IPS-18c (cell line): ENCODE data around the gene NOTCH3.

Experiments used
- H3K4me3 ChIP-seq: 2 replicates; pipeline ENCODE4 v1.7.0; 2013; ENCODE audit warnings: low read depth, mild to moderate bottlenecking, low read length, moderate library complexity; ENCODE audit not compliant: insufficient read depth
- H3K9me3 ChIP-seq: one replicate; pipeline ENCODE4 v1.6.1; 2013; ENCODE audit warnings: mild to moderate bottlenecking, low read length, moderate library complexity; ENCODE audit not compliant: control insufficient read depth, insufficient read depth

The NOTCH3 gene

DNA sequence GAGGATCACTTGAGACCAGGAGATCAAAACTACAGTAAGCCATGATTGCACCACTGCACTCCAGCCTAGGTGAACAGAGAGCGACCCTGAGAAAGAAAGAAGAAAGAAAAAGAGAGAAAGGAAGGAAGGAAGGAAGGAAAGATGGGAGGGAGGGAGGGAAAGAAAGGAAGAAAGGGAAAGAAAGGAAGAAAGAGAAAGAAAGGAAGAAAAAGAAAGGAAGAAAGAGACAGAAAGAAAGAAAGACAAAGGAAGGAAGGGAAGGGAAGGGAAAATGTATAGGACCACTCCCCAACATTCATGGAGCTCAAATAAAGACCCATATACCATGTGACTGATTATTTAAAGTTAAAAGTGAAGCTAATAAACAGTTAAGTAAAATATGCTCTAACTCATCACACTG lies 53.7 kb downstream of the NOTCH3 start:
- H3K9me3 ChIP-seq: no peaks in the 10 kb centered on the region

GRCh38 chr19:15144046-15144646 lies 56.6 kb downstream of the NOTCH3 start:
- peaks cover 1% of the 10 kb centered on the region for H3K9me3 ChIP-seq
- no peak overlapping the region for H3K4me3 ChIP-seq

More for the DNA sequence above, 53.7 kb downstream of the NOTCH3 start:
- no peak overlapping the region for H3K4me3 ChIP-seq

DNA sequence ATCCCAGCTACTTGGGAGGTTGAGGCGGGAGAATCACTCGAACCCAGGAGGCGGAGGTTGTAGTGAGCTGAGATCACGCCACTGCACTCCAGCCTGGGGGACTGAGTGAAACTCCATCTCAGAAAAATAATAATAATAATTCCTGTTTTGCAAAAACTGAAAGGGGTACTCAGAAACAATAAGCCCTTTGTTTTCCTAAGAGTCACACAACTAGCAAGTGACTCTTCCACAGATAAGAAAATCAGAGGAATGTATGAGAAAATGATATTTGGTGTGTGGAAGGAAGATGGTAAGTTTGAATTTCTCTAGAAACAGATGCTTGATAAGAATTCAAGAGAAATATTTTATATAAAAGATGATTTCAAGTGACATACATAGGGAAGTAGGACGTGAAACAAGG lies 58.5 kb downstream of the NOTCH3 start:
- Histone ChIP-seq H3K9me3 (peaks cover 2% of the 10 kb centered on the region), H3K4me3 (no peak overlapping the region)

DNA sequence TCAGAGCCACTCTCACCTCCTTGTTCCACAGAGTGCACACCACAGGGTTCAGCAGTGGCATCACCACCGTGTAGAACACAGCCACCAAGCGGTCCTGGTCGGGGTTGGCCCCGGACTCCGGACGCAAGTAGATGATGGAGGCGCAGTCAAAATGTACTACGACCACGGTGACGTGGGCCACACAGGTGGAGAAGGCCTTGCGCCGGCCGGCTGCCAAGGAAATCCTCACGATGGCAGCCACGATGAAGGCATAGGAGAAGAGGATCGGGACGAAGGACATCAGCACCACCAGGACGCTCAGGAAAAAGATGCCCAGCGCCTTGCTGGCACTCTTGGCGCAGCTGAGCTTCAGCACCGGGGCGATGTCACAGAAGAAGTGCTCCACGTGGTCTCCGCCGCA lies 59.7 kb downstream of the NOTCH3 start:
- Histone ChIP-seq H3K9me3 (peaks cover 2% of the 10 kb centered on the region), H3K4me3 (no peak overlapping the region)

DNA sequence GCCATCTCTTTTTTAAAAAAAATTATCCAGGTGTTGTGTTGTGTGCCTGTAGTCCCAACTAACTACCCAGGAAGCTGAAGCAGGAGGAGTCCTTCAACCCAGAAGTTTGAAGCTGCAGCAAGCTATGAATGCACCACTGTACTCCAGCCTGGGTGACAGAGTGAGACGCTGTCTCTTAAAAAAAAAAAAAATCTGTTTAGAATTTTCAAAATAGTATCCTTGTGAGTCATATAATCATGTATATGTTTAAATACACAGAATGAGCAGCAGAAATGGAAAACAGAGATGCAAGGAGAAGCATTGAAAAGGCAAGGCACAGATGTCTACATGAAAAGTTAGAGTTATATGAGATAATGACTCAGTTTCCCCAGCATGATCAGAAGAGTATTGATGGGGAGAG lies 62.4 kb downstream of the NOTCH3 start:
- Histone ChIP-seq H3K4me3 (no peak overlapping the region), H3K9me3 (peaks cover 2% of the 10 kb centered on the region)

DNA sequence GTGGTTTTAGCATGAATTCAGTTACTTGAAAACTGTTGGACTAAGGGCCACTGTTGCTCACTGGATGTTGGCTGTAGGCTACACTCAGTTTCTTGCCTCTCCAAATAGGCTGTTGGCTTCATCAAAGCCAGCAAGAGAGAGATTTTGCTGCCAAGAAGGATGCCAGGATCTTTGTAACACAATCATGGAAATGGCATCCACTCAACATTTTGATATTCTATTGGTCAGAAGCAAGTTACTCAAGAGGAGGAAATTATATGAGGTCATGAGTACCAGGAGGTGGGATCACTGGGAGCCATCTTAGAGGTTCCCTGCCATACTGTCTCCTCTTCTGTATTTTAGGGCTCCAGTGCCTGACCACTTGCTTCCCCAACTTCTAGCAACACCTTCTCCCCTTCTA lies 63.0 kb downstream of the NOTCH3 start:
- no peak overlapping the region for H3K4me3 ChIP-seq
- peaks cover 2% of the 10 kb centered on the region for H3K9me3 ChIP-seq

- Histone ChIP-seq H3K9me3 (peaks cover 2% of the 10 kb centered on the region), H3K4me3 (no peak overlapping the region)
These were observed 64.4 kb downstream of the NOTCH3 start for GRCh38 chr19:15136234-15136954.

GRCh38 chr19:15129856-15130585 lies 70.8 kb downstream of the NOTCH3 start:
- Histone ChIP-seq H3K4me3 (no peak overlapping the region), H3K9me3 (peaks cover under 1% of the 10 kb centered on the region)

GRCh38 chr19:15128162-15128770 lies 72.5 kb downstream of the NOTCH3 start:
- Histone ChIP-seq H3K4me3 (no peak overlapping the region), H3K9me3 (peaks cover 4% of the 10 kb centered on the region)

GRCh38 chr19:15126131-15126910 lies 74.5 kb downstream of the NOTCH3 start:
- peaks cover 4% of the 10 kb centered on the region for H3K9me3 ChIP-seq
- peak overlapping the region; percentile 36; the same call in 1 of the 2 replicates for H3K4me3 ChIP-seq

DNA sequence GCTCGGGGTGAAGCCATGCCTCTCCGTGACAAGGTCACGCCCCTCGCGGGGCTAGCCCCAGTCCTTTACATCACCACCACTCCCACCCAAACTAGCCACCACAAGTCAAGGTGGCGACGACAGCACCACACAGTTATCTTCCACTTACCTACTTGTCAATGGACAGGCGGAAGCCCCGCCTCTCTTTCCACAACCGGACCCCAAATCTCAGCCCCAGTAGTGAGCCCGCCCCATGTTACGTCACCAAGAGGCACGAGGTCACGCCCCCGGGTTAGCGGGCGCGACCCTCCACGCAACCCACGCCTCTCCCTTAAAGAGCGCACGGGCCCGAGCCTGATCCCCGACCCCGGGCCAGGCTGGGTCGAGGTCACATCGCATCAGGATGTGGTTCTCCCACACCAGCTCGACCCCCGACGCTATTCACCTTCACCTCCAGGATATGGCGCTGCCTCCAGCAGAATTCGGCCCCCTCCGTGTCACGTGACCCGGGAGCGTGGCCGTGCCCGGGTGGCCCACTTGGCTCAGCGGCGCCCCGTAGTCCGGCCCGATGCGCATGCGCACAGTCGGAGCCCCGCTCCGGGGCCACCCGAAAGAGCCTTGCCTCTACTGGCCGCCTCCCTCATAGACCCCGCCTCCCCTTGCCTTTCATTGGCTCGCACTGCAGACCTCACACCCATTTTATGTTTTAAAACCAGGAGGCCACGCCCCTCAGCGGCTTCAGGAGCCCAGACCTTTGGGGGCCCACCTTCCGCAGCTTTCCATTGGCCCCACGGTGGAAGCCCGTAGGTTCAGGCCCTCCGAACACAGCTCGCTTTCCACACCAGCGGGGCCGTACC lies 75.3 kb downstream of the NOTCH3 start:
- peak overlapping the region; percentile 97 for H3K4me3 ChIP-seq
- H3K9me3 ChIP-seq: peaks cover 4% of the 10 kb centered on the region

DNA sequence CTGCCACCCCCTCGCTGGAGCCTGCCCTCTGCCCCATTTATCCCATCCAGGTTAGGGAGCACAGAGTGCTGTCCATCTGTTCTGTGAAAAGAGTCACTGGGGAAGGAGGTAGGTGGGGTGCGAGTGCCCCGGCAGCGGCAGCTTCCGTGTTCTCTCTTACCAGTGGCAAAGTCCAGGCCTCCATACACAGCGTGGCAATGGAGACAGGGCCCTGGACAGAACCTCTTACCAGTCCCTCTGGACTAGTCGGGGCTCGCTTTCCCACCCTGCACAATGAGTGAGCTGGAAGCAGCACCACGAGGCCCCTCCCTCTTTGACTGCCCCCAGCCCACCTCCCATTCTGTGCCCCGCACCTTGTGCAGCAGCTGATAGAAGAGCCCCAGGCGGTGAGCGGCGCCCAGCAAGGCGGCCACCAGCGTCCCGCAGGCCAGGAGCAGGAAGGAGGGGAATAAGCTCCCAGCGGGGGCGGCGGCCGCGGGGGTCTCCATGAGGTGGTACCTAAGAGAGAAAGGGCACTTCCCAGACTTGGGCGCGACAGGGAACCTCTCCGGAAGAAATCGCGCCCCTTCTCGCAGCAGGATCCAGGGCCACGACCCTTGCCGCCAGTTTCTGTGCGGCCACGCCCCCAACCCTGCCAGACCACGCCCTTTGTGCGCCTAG lies 76.1 kb downstream of the NOTCH3 start:
- peaks cover 4% of the 10 kb centered on the region for H3K9me3 ChIP-seq
- peak overlapping the region; percentile 97 for H3K4me3 ChIP-seq

DNA sequence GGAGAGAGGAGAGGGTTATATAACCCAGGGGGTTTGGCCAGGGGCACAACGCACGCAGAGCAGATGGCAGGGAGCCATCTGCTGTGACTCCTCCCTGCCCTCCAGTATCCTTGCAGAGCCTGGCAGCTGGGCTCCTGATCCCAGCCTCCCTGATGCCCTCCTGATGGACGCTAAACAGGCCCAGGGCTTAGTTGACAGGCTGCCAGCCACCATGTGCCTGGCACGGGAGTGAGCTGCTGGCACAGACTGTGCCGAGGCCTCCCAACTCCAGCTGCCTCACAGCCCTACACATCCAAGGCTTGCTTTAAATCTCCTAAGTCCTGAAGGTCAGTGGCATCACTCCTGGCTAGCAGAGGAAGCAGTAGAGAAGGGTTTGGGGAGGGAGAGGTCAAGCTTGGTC lies 76.9 kb downstream of the NOTCH3 start:
- H3K4me3 ChIP-seq: no peak overlapping the region

GRCh38 chr19:15123031-15123890 lies 77.5 kb downstream of the NOTCH3 start:
- Histone ChIP-seq H3K9me3 (peaks cover 4% of the 10 kb centered on the region), H3K4me3 (no peak overlapping the region)

More for the DNA sequence above, 76.9 kb downstream of the NOTCH3 start:
- H3K9me3 ChIP-seq: peaks cover 4% of the 10 kb centered on the region
